ENCODE data around the gene CDC42EP2. TPM values are rescaled to one million over a fixed set of nuclear protein-coding genes. Genes with fewer than 3 reads are reported as not detected.

The CDC42EP2 gene
- total and polyA plus RNA-seq, 3 donors from 2014 or later = 3.5 to 5.1 (median 4.4) TPM

DNA sequence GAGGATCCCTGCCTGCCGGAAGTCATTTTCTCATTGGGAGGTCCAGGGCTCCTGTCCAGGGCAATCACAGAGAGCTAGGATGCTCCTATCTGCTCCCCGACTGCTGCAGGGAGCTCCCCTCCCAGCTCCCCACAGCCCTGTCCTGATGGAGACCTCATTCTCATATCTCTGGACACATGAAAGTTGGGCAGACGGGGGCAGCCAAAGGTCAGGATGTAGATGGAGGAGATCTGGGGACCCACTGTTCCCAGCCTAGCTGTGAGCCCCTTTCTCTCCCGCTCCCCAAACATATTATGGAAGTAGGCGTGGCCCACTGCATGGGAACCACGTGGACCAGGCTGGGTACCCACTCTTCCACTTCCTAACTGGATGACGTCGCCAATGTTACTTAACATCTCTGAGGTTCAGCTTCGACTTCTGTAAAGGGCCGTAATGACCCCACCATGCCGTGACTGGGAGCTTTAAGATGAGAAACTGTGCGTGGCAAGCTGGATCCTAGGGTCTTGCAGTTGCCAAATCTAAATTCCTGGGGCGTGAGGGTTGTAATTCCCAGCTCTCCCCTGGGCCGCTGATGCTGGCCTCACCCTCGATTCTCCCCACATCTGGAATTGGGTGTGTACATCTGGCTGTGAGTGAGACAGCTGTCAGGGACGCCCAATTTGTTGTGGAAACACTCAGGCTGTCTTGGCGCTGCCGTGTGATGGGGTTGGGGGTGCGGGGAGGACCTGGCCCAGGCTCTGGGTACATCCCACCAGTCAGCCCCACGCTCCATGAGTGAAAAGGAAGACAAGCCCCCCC lies 1.8 kb downstream of the CDC42EP2 start:
- Histone ChIP-seq H3K9me3 (no peaks in the 10 kb centered on the region), H3K4me1 (peaks cover 24% of the 10 kb centered on the region), H3K27me3 (no peaks in the 10 kb centered on the region), H3K4me3 (peak overlapping the region; percentile 69 to 95), H3K36me3 (ENCODE audit: low read depth, missing control alignments) (no peaks in the 10 kb centered on the region), H3K27ac (peak overlapping the region in 1 of 2 donors; percentile 31)
- intact Hi-C loops (cut with DNase I; ENCODE audit: low total_unique reads) = loop anchor here (5.0 kb wide), 1 partner anchor 39 kb away; no protein-coding TSS in a partner anchor
- peak; percentile 34 for DNase-seq
- TF ChIP-seq, protein P1, sequence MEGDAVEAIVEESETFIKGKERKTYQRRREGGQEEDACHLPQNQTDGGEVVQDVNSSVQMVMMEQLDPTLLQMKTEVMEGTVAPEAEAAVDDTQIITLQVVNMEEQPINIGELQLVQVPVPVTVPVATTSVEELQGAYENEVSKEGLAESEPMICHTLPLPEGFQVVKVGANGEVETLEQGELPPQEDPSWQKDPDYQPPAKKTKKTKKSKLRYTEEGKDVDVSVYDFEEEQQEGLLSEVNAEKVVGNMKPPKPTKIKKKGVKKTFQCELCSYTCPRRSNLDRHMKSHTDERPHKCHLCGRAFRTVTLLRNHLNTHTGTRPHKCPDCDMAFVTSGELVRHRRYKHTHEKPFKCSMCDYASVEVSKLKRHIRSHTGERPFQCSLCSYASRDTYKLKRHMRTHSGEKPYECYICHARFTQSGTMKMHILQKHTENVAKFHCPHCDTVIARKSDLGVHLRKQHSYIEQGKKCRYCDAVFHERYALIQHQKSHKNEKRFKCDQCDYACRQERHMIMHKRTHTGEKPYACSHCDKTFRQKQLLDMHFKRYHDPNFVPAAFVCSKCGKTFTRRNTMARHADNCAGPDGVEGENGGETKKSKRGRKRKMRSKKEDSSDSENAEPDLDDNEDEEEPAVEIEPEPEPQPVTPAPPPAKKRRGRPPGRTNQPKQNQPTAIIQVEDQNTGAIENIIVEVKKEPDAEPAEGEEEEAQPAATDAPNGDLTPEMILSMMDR (IDR thresholded peaks at IDR 0.05) = no peak
- no peak for TF ChIP-seq POLR2A (IDR thresholded peaks at IDR 0.05)
- WGBS, 2 donors = 22 to 34% methylated on average over 14 to 20 of the region's 20 CpGs

DNA sequence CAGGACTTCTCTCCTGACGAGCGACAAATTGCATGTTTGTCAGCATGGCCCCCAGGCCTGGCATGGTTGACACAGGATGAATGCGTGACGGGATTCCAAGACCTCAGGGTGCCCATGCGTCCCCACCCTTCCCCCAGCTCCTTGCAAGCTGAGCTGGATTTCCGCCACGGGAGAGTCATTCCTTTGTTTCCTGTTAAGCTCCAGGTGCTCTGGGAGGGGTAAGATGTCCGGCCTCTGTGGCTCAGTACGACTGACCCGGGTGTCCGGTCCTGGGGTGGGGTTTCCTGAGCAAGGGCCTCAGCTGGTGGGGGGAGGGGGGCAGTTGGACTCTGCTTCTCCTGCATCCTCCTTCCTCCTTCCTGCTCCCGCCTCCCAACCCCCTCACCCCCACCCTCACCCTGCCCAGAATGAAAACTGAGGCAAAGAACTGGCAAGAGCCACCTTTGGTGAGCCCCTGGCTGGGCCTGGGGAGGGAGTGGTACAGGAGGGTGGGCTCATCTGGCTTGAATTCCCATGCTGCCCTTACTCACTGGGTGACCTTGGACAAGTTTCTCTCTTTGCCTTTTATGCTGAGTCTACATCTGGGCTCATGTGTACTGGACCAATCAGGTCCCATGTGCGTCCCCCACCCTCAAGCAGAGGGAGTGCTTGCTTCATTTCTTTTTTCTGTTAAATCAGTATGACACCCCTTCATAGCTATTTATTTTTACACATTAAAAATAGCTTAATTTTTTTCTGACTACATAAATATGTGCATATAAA lies 2.5 kb downstream of the CDC42EP2 start:
- 20 to 33% methylated on average over 12 to 13 of the region's 13 CpGs for WGBS, 2 donors
- no peak for TF ChIP-seq POLR2A (IDR thresholded peaks at IDR 0.05)
- TF ChIP-seq, protein P1 (IDR thresholded peaks at IDR 0.05) = no peak
- peaks cover 24% of the 10 kb centered on the region for H3K4me1 ChIP-seq
- no peak overlapping the region for H3K4me3 ChIP-seq
- peak overlapping the region in 1 of 2 donors; percentile 31 for H3K27ac ChIP-seq
- H3K27me3 ChIP-seq = no peaks in the 10 kb centered on the region
- H3K9me3 ChIP-seq = no peaks in the 10 kb centered on the region
- intact Hi-C loops (cut with DNase I; ENCODE audit: low total_unique reads) = loop anchor here (5.0 kb wide), 1 partner anchor 40 kb away; no protein-coding TSS in a partner anchor
- DNase-seq = peak; percentile 63
- no peaks in the 10 kb centered on the region for H3K36me3 ChIP-seq (ENCODE audit: low read depth, missing control alignments)

DNA sequence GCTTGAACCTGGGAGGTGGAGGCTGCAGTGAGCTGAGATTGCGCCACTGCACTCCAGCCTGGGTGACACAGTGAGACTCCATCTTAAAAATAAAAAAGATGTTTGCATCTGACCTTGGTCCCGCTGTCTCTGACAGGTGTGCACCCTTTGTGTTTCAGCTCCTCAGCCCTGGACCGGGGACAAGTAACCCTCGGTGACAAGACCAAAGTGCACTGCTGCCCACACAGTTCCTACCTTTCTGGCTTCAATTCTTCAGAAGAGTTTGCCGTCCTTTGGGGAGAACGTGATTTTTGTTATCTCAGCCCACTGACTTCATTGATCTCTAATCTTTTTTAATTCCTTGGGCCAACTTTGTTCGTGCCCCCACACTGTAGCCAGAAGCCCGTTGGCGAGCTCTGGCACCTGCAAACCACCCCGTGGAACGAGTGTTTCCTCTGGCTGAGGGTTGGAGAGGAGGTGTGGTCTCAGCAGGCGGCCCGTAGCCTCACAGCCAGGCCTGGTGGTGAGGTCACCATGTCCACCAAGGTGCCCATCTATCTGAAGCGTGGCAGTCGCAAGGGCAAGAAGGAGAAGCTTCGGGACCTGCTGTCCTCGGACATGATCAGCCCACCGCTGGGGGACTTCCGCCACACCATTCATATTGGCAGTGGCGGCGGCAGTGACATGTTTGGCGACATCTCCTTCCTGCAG lies 5.9 kb downstream of the CDC42EP2 start:
- intact Hi-C loops (cut with DNase I; ENCODE audit: low total_unique reads) = no loop called here
- Histone ChIP-seq H3K4me1 (peaks cover 19% of the 10 kb centered on the region), H3K4me3 (no peak overlapping the region), H3K36me3 (ENCODE audit: low read depth, missing control alignments) (no peaks in the 10 kb centered on the region), H3K27me3 (no peaks in the 10 kb centered on the region), H3K9me3 (no peaks in the 10 kb centered on the region), H3K27ac (no peak overlapping the region)
- 86 to 92% methylated on average over 17 to 22 of the region's 22 CpGs for WGBS, 2 donors
- DNase-seq = no peak
- no peak for TF ChIP-seq POLR2A (IDR thresholded peaks at IDR 0.05)
- TF ChIP-seq, protein P1 (IDR thresholded peaks at IDR 0.05) = no peak

DNA sequence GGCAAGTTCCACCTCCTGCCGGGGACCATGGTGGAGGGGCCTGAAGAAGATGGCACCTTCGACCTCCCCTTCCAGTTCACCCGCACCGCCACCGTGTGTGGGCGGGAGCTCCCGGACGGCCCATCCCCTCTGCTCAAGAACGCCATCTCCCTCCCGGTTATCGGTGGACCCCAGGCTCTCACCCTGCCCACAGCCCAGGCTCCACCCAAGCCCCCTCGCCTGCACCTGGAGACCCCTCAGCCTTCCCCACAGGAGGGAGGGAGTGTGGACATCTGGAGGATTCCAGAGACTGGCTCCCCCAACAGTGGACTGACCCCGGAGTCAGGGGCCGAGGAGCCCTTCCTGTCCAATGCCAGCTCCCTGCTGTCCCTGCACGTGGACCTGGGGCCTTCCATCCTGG lies 6.4 kb downstream of the CDC42EP2 start:
- H3K4me1 ChIP-seq = peaks cover 14% of the 10 kb centered on the region
- WGBS, 2 donors = 94 to 98% methylated on average over 7 to 15 of the region's 15 CpGs
- H3K36me3 ChIP-seq (ENCODE audit: low read depth, missing control alignments) = no peaks in the 10 kb centered on the region
- H3K27ac ChIP-seq = no peak overlapping the region
- no peak for DNase-seq
- H3K27me3 ChIP-seq = no peaks in the 10 kb centered on the region
- no peak overlapping the region for H3K4me3 ChIP-seq
- intact Hi-C loops (cut with DNase I; ENCODE audit: low total_unique reads) = no loop called here
- no peaks in the 10 kb centered on the region for H3K9me3 ChIP-seq
- no peak for TF ChIP-seq POLR2A (IDR thresholded peaks at IDR 0.05)
- TF ChIP-seq, protein P1 (IDR thresholded peaks at IDR 0.05) = no peak

Data from testis (tissue), 3 donors.